ENCODE data around the gene DNAAF3. TPM values are rescaled to one million over a fixed set of nuclear protein-coding genes. Genes with fewer than 3 reads are reported as not detected.

The DNAAF3 gene
- total RNA-seq = 0.53 and 0.77 TPM in 2 replicates

- Histone ChIP-seq H3K36me3 (ENCODE audit: control insufficient read depth, insufficient read depth, low read length) (no peaks in the 10 kb centered on the region), H3K27me3 (ENCODE audit: control insufficient read depth, insufficient read depth, low read length) (no peaks in the 10 kb centered on the region), H3K4me3 (ENCODE audit: low read depth, low read length) (peak within 1 kb of the TSS; percentile 48)
- FAIRE-seq (no peak), DNase-seq (ENCODE audit: low read depth) (peak; percentile 92)
- TF ChIP-seq, protein P1, sequence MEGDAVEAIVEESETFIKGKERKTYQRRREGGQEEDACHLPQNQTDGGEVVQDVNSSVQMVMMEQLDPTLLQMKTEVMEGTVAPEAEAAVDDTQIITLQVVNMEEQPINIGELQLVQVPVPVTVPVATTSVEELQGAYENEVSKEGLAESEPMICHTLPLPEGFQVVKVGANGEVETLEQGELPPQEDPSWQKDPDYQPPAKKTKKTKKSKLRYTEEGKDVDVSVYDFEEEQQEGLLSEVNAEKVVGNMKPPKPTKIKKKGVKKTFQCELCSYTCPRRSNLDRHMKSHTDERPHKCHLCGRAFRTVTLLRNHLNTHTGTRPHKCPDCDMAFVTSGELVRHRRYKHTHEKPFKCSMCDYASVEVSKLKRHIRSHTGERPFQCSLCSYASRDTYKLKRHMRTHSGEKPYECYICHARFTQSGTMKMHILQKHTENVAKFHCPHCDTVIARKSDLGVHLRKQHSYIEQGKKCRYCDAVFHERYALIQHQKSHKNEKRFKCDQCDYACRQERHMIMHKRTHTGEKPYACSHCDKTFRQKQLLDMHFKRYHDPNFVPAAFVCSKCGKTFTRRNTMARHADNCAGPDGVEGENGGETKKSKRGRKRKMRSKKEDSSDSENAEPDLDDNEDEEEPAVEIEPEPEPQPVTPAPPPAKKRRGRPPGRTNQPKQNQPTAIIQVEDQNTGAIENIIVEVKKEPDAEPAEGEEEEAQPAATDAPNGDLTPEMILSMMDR (IDR thresholded peaks at IDR 0.05; ENCODE audit: insufficient read depth, low read length, severe bottlenecking) = no peak
These were observed at the start of gene DNAAF3 for GRCh38 chr19:55166530-55167268. DNAAF3 (minus strand) TSS chr19:55166613; CDS start chr19:55166413, 200 bp downstream.

- TF ChIP-seq, protein P1 (IDR thresholded peaks at IDR 0.05; ENCODE audit: insufficient read depth, low read length, severe bottlenecking) = no peak
- Histone ChIP-seq H3K27me3 (ENCODE audit: control insufficient read depth, insufficient read depth, low read length) (no peaks in the 10 kb centered on the region), H3K36me3 (ENCODE audit: control insufficient read depth, insufficient read depth, low read length) (no peaks in the 10 kb centered on the region), H3K4me3 (ENCODE audit: low read depth, low read length) (no peak overlapping the region)
- DNase-seq (ENCODE audit: low read depth) = no peak
- no peak for FAIRE-seq
These were observed 47.1 kb upstream of the DNAAF3 start for GRCh38 chr19:55213547-55213946.

- TF ChIP-seq, protein P1 (IDR thresholded peaks at IDR 0.05; ENCODE audit: insufficient read depth, low read length, severe bottlenecking) = no peak
- H3K36me3 ChIP-seq (ENCODE audit: control insufficient read depth, insufficient read depth, low read length) = no peaks in the 10 kb centered on the region
- H3K4me3 ChIP-seq (ENCODE audit: low read depth, low read length) = no peak overlapping the region
- no peak for DNase-seq (ENCODE audit: low read depth)
- FAIRE-seq = no peak
- no peaks in the 10 kb centered on the region for H3K27me3 ChIP-seq (ENCODE audit: control insufficient read depth, insufficient read depth, low read length)
These were observed 46.0 kb upstream of the DNAAF3 start for GRCh38 chr19:55212447-55212846.

GRCh38 chr19:55209693-55210472, 43.5 kb upstream of the DNAAF3 start:
- H3K4me3 ChIP-seq (ENCODE audit: low read depth, low read length) = no peak overlapping the region
- DNase-seq (ENCODE audit: low read depth) = peak; percentile 98

GRCh38 chr19:55208880-55209692, 42.7 kb upstream of the DNAAF3 start, which contains the start of gene PTPRH:
PTPRH (minus strand) TSS chr19:55209501; CDS start chr19:55209433, 68 bp downstream.
- DNase-seq (ENCODE audit: low read depth) = no peak
- no peak for FAIRE-seq
- H3K27me3 ChIP-seq (ENCODE audit: control insufficient read depth, insufficient read depth, low read length) = no peaks in the 10 kb centered on the region
- no peaks in the 10 kb centered on the region for H3K36me3 ChIP-seq (ENCODE audit: control insufficient read depth, insufficient read depth, low read length)
- no peak within 1 kb of the TSS for H3K4me3 ChIP-seq (ENCODE audit: low read depth, low read length)
- TF ChIP-seq, protein P1 (IDR thresholded peaks at IDR 0.05; ENCODE audit: insufficient read depth, low read length, severe bottlenecking) = no peak

More at GRCh38 chr19:55209693-55210472, 43.5 kb upstream of the DNAAF3 start:
- Histone ChIP-seq H3K36me3 (ENCODE audit: control insufficient read depth, insufficient read depth, low read length) (no peaks in the 10 kb centered on the region), H3K27me3 (ENCODE audit: control insufficient read depth, insufficient read depth, low read length) (no peaks in the 10 kb centered on the region)
- no peak for FAIRE-seq
- TF ChIP-seq, protein P1 (IDR thresholded peaks at IDR 0.05; ENCODE audit: insufficient read depth, low read length, severe bottlenecking) = no peak

Measured in bronchial epithelial cell (primary cell).